ENCODE data around the gene MAVS.
"Not testable (repeated sequence)": the region's sequence is repeated elsewhere in the genome, so short reads cannot be mapped to it uniquely, and the experiment has no call there.

MAVS gene

GRCh38 chr20:3888622-3889488, 42.2 kb downstream of the MAVS start, which contains the start of gene PANK2:
Gene PANK2 (plus strand): TSS chr20:3889387.
- peak; percentile 91 to 95 for DNase-seq (ENCODE audit: low read depth in 2 of 2)

GRCh38 chr20:3889489-3890397, 43.1 kb downstream of the MAVS start:
- peak in 1 of 2 donors; percentile 13 for DNase-seq (ENCODE audit: low read depth in 2 of 2)

- DNase-seq (ENCODE audit: low read depth in 2 of 2) = no peak
Observed at GRCh38 chr20:3890398-3890751, 43.7 kb downstream of the MAVS start.

GRCh38 chr20:3890999-3891929, 44.6 kb downstream of the MAVS start:
- no peak for DNase-seq (ENCODE audit: low read depth in 2 of 2)

- DNase-seq (ENCODE audit: low read depth in 2 of 2) = no peak
Observed at GRCh38 chr20:3894796-3895195, 48.2 kb downstream of the MAVS start.

GRCh38 chr20:3896302-3896701, 49.7 kb downstream of the MAVS start:
- DNase-seq (ENCODE audit: low read depth in 2 of 2) = no peak

GRCh38 chr20:3896853-3897583, 50.4 kb downstream of the MAVS start:
- DNase-seq (ENCODE audit: low read depth in 2 of 2) = no peak

- DNase-seq (ENCODE audit: low read depth in 2 of 2) = not testable (repeated sequence)
Observed at GRCh38 chr20:3898181-3898580, 51.5 kb downstream of the MAVS start.

- DNase-seq (ENCODE audit: low read depth in 2 of 2) = no peak
Observed at GRCh38 chr20:3898639-3899038, 52.0 kb downstream of the MAVS start.

- no peak for DNase-seq (ENCODE audit: low read depth in 2 of 2)
Observed at GRCh38 chr20:3900187-3900604, 53.6 kb downstream of the MAVS start.

- DNase-seq (ENCODE audit: low read depth in 2 of 2) = no peak
Observed at GRCh38 chr20:3901028-3901705, 54.5 kb downstream of the MAVS start.

- no peak for DNase-seq (ENCODE audit: low read depth in 2 of 2)
Observed at GRCh38 chr20:3901706-3902440, 55.2 kb downstream of the MAVS start.

- DNase-seq (ENCODE audit: low read depth in 2 of 2) = no peak
Observed at GRCh38 chr20:3902446-3902845, 55.8 kb downstream of the MAVS start.

- DNase-seq (ENCODE audit: low read depth in 2 of 2) = no peak
Observed at GRCh38 chr20:3904224-3904623, 57.6 kb downstream of the MAVS start.

- no peak for DNase-seq (ENCODE audit: low read depth in 2 of 2)
Observed at GRCh38 chr20:3904857-3905256, 58.2 kb downstream of the MAVS start.

GRCh38 chr20:3906744-3907721, 60.4 kb downstream of the MAVS start:
- not testable (repeated sequence) for DNase-seq (ENCODE audit: low read depth in 2 of 2)

- DNase-seq (ENCODE audit: low read depth in 2 of 2) = no peak
Observed at GRCh38 chr20:3908667-3909066, 62.0 kb downstream of the MAVS start.

- DNase-seq (ENCODE audit: low read depth in 2 of 2) = no peak
Observed at GRCh38 chr20:3909952-3910366, 63.3 kb downstream of the MAVS start.

All from stimulated activated CD4-positive, alpha-beta T cell treated with anti-CD3 and anti-CD28 coated beads, Interleukin-1b, Interleukin-23, amount 100 ng/mL, for 1 hour (primary cell).